Ammon's horn (tissue), 1 donor: Measurements from ENCODE around the gene LAMA5.

Source experiments
- DNase-seq: peaks from one replicate; pipeline ENCODE4 v3.0.0-alpha.2; 2016; ENCODE audit warnings: low spot score

The LAMA5 gene

DNA sequence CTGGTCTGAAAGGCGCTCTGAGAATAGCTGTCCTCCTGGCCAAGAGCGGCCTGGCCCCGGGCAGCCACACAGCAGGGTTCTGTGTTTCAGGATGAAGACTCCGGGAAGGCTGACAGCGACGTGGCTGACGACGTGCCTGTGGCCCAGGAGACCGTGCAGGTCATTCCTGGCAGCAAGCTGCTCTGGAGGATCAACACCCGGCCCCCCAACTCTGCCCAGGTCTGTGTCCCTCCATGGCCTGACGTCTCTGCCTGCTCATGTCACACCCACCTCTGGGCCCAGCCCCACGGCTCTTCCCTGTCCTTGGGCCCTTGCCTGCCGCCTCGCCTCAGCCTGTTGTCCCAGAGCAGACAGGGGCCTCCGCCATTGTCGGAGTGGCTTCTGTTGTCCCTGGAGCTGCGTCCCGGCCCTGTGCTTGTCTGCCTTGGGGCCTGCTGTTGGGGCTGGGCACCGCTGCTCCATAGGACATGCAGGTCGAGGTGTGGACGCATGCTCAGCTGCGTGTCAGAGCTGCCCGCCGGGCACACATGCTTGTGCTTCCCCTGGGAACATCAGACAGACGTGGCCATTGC, 80.5 kb downstream of the LAMA5 start:
- no peak for DNase-seq

DNA sequence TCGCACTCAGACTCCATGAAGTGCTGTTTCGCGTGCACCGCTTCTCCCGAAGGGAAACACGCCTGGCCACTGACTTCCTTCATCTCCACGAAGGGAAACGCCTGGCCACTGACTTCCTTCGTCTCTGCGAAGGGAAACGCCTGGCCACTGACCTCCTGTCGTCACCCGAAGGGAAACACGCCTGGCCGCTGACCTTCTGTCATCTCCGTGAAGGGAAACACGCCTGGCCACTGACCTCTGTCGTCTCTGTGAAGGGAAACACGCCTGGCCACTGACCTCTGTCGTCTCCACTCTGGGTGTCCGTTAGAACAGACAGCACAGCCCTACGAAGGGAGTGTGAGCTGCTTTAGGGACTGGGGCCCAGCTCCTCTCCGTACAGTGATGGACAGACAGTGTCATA, 81.4 kb downstream of the LAMA5 start:
- DNase-seq: no peak

DNA sequence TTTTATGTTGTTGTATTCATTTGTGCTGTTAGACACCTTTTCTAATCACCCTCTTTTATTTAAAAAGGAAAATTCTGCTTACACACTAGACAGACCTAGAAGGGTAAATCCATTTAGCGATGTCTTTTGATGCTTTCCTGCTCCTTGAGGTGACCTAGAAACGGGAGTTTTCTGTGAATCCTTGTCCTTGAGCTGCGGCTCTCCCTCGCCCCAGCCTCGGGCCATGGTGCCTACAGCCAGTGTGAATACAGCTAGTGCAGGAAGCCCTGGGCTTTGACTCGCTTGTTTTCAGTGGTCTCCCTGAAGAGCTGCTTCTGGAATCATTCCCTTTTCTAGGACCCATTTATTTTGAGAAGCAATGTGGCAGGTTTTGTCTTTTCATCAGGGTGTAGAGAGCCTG, 82.0 kb downstream of the LAMA5 start:
- no peak for DNase-seq

DNA sequence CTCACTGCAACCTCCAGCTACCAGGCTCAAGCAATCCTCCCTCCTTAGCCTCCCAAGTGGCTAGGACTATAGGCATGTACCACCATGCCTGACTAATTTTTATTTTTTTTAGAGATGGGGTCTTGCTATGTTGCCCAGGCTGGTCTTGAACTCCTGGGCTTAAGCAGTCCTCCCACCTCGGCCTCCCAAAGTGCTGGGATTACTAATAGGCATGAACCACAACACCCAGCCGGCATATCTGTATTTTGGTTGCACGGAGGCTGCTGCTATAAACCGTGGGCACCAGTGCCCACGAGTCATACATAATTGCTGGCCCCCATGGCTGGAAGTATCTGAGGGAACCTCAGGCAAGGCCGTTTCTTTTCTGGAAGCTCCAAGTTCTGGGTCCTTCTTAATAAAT, 82.7 kb downstream of the LAMA5 start:
- DNase-seq: no peak

- no peak for DNase-seq
Measured at GRCh38 chr20:62282877-62283503, 84.1 kb downstream of the LAMA5 start.

GRCh38 chr20:62282103-62282502, 85.0 kb downstream of the LAMA5 start:
- DNase-seq: no peak

- no peak for DNase-seq
Measured at GRCh38 chr20:62281161-62281933, 85.8 kb downstream of the LAMA5 start.

GRCh38 chr20:62280303-62280702, 86.8 kb downstream of the LAMA5 start:
- DNase-seq: no peak

DNA sequence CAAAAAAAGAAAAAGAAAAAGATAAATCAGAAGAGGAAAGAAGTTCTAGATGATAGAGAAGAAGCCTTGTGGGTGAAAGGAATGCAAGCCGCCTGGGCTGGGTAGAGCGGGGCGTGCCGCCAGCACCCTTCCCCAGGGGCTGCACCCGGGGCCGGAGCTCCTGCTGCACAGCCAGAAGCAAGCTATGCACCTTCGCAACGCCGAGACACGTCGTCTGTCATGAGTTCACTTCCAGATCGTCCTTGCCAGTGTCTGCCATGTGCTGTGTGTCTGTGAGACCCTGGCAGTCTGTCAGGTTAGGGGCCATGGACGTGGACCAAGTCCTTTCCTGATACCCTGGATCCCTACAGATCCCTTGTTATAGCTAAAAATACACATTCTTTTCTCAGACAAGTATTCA, 89.9 kb downstream of the LAMA5 start:
- no peak for DNase-seq

GRCh38 chr20:62276439-62276838, 90.7 kb downstream of the LAMA5 start:
- peak; percentile 52 for DNase-seq

DNA sequence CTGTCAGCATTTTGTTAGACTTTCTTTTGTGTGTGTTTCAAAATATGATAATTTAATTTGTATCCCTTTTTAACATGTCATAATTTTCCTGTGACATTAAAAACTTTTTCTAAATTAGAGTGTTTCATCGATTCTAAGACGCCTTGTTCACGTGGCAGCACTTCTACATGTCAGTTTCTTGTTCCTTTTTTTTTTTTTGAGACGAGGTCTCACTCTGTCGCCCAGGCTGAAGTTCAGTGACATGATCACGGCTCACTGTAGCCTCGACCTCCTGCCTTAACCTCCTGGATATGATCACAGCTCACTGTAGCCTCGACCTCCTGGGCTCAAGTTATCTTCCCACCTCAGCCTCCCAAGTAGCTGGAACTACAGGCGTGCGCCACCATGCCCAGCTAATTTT, 91.9 kb downstream of the LAMA5 start:
- DNase-seq: no peak

- DNase-seq: peak; percentile 82
Measured at GRCh38 chr20:62274332-62274950, 92.7 kb downstream of the LAMA5 start.

DNA sequence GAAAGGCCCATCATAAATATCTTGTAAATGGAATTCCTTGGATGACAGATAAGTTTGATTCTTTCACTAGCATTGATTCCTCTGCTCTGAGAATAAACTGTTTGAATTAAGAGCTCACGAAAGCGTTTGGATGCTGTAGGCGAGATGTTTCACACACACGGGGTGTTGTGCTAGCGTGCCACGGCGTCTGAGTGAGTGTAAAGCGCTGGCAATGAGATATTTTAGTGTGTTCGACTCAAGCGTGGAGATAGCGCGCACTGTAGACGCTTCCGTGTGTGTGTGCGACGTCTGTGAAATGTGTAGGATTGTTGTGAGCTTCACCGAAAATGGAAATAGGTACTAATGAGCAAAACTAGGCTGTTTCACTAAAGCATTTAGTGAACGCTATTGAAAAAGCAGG, 93.7 kb downstream of the LAMA5 start:
- DNase-seq: no peak

DNA sequence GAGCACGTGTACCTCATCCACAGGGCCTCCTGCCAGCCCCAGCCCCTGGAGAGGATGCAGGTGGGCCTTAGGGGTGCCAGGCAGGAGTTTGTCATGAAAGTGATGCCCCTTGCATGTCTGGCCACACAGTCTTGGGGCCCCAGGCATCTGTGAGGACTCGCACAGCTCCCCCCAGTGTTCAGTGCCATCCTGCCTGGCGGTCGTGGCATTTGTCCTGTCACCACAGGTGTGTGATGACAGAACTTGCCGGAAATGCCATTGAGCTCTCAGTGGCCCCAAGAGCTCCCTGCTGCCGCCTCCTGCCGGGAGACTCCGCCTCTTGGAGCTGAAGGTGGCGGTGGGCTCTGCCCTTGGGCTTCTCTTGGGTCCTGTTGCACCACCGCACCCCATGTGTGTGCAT, 94.9 kb downstream of the LAMA5 start:
- no peak for DNase-seq

- no peak for DNase-seq
Measured at GRCh38 chr20:62269871-62270270, 97.2 kb downstream of the LAMA5 start.

GRCh38 chr20:62269378-62269777, 97.7 kb downstream of the LAMA5 start:
- no peak for DNase-seq

DNA sequence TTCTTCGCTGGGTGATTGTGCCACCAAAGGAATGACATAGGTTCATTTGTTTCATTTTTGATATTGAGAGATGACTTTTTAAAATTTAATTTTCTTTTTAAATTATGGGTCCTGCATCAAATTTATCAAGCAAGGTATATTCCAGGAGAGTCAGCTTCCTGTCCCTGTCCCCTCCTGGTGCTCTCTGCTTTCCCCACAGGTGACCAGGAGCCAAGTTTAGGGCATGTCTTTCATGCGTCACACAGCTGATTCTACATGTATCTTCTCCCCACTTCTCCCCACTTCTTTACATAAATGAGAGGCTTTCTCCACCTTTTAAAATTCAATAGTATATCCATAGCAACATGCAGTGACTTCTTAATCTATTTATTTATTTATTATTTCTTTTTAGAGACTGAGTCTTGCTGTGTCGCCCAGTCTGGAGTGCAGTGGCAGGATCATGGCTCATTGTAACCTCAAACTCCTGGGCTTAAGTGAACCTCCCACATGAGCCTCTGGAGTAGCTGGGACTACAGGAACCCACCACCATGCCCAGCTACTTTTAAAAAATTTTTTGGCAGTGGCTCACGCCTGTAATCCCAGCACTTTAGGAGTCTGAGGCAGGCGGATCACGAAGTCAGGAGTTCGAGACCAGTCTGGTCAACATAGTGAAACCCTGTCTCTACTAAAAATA, 98.7 kb downstream of the LAMA5 start:
- no peak for DNase-seq

DNA sequence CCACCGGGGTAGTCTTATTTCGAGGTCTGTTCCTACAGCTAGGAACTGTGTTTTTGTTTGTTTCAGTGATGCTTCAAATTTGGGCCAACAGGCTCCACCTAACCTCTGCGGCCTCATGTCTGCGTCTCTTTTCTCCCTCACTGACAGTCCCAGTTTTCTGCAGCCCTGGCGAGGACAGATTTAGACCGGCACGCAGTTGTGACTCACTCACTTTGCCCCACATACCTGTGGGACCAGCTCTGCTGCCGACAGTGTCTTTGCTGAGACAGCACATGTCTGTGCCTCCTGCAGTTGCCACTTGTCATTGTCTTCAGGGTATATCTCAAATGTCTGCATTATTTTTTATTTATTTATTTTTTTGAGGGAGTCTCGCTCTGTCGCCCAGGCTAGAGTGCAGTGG, 99.6 kb downstream of the LAMA5 start:
- no peak for DNase-seq

- no peak for DNase-seq
Measured at GRCh38 chr20:62266851-62267250, 100.3 kb downstream of the LAMA5 start.

GRCh38 chr20:62266340-62266739, 100.8 kb downstream of the LAMA5 start:
- no peak for DNase-seq

DNA sequence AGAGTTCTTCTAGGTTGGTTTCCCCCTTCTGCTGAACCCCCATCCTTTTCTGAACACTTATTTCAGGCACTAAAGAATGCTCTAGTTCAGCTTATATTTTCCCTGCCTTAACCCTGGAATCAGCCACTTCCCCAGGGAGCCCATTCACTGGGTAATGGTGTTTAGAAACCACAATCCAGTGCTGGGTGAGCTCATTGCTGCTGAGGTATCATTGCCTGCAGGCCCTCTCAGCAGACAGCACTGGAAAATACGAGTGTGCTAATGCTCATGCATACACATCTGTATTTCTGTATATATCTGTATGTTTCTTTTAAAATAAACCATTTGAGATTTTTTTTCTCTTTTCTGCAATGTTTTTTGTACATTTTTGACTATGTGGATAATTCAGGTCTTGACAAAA, 101.7 kb downstream of the LAMA5 start:
- DNase-seq: no peak

GRCh38 chr20:62263396-62263795, 103.7 kb downstream of the LAMA5 start:
- no peak for DNase-seq

DNA sequence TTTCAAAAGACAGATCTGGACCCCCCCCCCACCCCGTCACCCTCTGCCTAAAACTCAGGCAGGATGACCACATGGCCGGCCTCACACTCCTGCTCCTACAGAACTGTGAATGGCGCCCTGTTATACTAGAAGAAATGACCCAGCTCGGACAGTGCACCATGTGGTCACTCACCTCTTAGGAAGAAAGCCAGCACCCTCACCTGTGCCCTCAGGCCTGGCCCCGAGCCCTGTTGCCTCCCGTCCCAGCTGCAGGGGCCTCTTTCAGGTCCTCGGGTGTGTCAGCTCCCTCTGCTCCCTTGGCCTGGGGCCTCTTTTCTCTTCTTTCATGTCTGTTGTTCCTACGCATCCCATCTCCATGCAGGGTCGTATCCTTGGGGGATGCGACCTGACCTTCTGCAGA, 105.0 kb downstream of the LAMA5 start:
- DNase-seq: no peak
